NCI-H345 treated with DMSO at 0.1 percent for 48 hours (cell line): ENCODE results near the gene MYO9A.
"Not testable (repeated sequence)": the region's sequence is repeated elsewhere in the genome, so short reads cannot be mapped to it uniquely, and the experiment has no call there.

Experiments
- DNase-seq: peaks from one replicate; lab custom pipeline; 2025; ENCODE audit not compliant: unreplicated experiment; lab: John Stamatoyannopoulos, UW

MYO9A gene

DNA sequence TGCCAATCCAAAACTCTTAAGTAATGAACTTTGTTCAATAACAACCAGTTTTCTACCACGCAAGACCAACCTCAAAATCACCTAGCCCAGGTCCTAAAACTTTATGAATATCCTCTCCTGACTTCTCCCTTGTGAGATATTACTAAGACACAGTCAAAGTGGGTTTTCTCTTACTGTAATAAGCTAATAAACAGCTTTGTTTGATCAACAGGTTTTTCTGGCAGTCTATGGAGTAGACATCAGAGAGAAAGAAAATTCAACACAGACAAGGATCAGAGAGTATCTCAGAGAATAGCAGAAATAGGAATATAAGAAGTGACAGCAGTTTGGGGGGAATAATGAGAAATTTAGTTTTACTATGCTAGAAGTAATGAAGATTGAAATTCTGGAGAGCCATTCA lies 228.0 kb downstream of the MYO9A start:
- DNase-seq = no peak

DNA sequence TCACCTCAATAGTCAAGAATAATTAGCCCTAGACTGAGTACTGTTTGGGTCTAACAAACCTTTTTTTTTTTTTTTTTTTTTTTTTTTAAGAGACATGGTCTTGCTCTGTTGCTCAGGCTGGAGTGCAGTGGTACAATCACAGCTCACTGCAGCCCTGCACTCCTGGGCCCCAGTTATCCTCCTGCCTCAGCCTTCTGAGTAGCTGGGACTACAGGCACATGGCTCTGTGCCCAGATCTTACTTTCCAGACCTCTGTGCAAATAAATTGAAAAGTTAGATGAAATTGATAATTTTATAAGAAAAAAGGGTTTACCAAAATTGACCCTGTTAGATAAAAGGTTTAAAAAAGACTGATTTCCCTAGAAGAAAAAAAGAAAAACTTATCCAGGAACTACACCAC lies 228.6 kb downstream of the MYO9A start:
- DNase-seq = no peak

GRCh38 chr15:71888797-71889196 lies 229.2 kb downstream of the MYO9A start:
- no peak for DNase-seq

DNA sequence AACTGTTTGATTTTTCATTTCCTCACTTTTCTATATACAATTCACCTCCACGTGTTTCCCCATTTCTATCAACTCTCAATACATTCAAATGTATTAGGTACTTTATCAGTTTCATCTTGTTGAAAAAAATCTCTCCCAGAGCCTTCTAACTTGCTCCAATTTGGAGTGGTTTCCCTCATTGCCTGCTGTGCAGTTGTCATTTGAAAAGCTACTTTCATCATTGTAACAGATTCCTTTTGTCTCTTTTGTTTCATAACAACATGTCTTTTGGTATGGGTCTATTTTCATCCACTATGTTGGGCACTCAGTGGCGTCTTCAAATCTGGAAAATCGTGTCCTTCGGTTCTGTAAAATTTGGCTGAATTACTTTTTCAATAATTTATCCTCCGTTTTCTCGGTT lies 232.6 kb downstream of the MYO9A start:
- no peak for DNase-seq

DNA sequence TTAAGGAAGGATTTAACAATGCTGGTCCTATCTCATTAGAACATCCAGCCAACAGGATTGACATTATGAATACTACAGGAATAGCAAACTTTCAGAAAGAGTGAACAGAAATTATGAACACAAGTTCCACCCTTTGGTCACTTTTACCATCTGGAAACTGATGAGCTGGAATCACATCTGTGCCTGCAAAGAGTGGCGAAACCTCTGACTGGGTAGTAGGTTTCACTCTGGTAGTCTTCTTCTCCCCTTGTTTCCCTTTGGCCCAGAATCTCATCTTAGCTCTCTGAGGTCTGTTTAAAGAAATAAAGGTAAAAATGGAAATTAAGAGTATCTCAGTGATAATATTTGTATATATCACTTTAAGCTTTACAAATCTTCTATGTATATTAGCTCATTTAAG lies 234.5 kb downstream of the MYO9A start:
- no peak for DNase-seq

GRCh38 chr15:71880276-71880675 lies 237.7 kb downstream of the MYO9A start:
- no peak for DNase-seq

DNA sequence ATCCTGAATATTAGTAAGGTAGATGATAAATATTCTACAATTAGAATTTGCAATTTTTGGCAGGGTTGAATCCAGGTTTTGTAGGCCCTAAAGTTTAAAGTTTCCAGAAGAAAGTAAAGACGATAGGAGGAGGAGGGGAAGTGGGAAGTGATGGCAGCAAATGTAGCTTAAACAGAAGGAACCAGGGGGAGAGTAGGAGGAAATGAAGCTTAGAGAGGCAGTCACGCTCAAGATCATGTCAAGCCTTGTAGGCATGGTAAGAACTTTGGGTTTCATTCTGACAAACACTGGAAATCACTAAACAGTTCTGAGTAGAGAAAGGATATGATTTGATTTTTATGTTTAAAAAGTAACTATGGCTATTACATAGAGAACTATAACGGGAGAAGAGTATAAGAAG lies 243.7 kb downstream of the MYO9A start:
- no peak for DNase-seq

GRCh38 chr15:71858232-71858631 lies 259.7 kb downstream of the MYO9A start:
- DNase-seq = not testable (repeated sequence)

GRCh38 chr15:71853543-71853942 lies 264.4 kb downstream of the MYO9A start:
- DNase-seq = no peak

GRCh38 chr15:71844916-71845315 lies 273.0 kb downstream of the MYO9A start:
- DNase-seq = no peak

DNA sequence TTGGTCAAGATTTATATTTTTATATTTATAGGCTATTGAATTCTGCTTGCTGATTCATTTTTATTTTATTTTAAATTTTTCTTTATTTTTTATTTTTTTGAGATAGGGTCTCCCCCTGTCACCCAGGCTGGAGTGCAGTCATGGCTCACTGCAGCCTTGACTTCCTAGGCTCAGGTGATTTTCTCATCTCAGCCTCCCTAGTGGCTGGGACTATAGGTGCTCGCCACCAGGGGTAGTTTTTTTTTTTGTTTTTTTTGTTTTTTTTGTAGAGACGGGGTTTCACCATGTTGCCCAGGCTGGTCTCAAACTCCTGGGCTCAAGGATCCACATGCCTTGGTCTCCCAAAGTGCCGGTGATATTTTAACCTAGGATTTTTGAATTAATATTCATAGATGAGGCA lies 276.4 kb downstream of the MYO9A start:
- DNase-seq = no peak

- DNase-seq = no peak
These were observed 287.0 kb downstream of the MYO9A start for GRCh38 chr15:71830981-71831380.

GRCh38 chr15:71826196-71826595 lies 291.8 kb downstream of the MYO9A start:
- DNase-seq = no peak

- DNase-seq = no peak
These were observed 292.8 kb downstream of the MYO9A start for GRCh38 chr15:71825021-71825730.

GRCh38 chr15:71823801-71824200 lies 294.1 kb downstream of the MYO9A start:
- DNase-seq = no peak

DNA sequence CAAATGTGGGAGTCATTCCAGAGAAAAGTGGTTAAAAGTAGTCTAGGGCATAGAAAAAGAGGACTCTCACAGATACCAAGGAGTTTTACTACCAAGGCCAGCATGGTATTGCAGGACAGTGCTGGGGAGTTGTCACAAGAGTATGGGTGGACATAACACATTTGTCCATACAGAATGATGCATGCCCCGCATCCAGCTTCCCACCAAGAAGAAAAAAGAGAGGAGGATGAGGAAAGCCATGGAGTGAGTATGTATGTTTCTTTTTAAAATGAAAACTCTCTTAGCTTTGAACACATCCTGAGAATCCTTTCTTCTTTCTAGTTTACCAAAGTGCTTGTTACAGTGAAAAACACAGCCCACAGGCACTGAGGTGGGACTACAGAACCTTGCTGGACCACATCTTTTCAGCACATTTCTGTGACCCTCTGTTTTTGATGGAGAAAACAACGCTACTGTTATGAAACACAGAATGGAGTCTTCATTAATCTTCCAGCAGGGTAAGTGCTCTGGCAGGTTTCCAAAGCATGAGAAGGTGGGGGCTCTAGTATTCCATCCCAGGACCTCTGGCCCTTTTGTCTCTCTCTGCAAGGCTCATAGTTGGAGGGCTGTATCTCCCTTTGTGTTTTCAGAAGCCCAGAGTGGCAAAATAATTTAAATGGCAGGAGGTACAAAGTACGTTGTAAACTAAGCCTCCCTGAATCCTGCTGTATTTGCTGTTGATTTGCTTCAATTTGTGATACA lies 294.9 kb downstream of the MYO9A start:
- DNase-seq = no peak

DNA sequence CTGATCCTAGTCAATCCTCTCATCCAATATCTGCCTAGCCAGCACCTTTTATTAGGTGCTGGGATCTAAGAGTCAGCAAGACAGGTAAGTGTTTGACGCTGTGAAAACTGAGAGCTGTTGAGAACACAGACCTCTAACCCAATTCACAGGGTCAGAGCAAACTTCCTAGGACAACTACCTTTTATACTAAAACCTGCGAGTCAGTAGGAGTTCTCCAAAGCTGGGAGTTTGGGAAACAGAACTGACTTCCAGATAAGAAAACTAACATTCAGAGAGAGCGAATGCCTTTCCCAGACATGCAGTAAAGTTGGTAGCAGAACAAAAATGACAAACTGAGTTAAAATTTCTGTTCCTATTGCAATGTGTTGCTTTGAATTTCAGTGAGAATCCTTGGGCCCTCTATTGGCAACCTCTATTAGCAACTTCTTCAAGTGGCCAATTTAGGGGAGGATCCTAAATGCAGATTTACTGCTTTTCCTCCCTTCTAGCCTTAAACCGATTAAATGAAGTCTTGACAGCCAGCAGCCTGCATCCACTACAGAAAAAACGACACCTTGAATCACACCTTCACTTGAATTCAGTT lies 296.3 kb downstream of the MYO9A start:
- no peak for DNase-seq

DNA sequence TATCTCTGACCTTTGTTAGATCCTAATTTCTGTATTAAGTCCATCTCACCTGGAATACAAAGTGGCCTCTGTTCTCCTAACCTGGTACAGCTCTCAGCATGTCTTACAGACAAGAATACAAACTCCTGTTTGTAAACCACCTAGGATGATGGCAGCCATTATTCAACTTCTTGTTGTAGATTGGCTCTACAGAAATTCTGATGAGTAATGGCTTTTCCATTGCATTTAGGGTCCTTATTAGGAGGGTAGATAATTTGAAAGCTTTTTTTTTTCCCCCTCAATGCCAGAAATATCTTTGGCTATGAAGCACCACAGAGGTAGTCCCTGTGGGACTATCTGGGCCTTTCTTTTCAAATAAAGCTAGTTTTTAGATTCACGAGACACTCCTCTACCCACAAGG lies 297.8 kb downstream of the MYO9A start:
- DNase-seq = no peak

DNA sequence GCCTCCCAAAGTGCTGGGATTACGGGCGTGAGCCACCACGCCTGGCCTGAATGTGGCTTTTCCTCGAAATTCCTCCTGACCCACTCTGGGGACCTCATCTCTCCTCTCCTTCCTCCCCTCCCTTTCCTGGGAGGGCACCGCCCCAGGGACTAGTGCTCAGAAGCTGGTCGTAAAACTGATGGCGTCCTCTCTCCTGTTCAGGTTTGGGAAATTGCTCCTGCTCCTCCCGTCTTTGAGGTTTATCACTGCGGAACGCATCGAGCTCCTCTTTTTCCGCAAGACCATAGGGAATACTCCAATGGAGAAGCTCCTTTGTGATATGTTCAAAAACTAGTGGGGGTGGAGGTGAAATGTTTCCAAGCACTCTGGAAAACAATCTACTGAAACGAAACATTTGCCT lies 300.6 kb downstream of the MYO9A start:
- no peak for DNase-seq

GRCh38 chr15:71815301-71815700 lies 302.6 kb downstream of the MYO9A start:
- DNase-seq = no peak

DNA sequence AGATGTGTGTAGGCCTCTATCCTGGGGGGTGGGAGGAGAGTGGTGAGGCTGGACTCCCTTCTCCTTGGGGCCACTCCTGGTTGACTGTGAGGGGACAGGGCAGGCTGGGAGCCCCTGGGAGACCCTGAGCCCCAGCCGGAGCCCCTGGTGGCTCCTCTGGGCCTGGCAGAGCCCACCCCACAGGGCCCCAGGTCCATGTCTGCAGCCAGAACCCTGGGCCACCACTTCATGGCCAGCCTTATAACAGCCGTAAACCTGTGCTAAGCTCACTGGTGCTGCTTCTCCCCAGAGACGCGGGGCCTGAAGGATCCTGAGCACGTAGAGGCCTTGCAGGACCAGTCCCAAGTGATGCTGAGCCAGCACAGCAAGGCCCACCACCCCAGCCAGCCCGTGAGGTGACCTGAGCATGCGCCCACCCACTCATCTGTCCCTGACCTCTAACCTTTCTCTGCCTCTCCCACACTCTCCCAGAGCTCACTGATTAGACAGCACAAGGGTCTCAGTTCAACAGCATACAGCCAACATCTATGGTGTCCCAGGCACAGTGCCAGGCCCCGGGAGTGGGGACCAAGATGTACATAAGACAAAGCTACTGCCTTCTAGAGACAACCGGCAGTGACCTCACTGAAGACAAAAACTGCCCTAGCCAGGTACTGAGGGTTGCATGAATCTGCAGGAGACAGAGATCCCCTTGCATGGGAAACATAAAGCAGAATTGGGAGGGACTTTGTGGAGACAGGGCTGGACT lies 304.1 kb downstream of the MYO9A start:
- DNase-seq = no peak
